Eye (tissue), 1 donor: ENCODE results near the gene ANKMY1.

Experiments used
- DNase-seq: peaks from one replicate; pipeline ENCODE4 v3.0.0-alpha.2; 2015

The ANKMY1 gene

GRCh38 chr2:240519396-240520129, 38.2 kb downstream of the ANKMY1 start:
- DNase-seq: peak; percentile 55

- no peak for DNase-seq
These were observed 38.8 kb downstream of the ANKMY1 start for GRCh38 chr2:240518981-240519380.

GRCh38 chr2:240517342-240517741, 40.4 kb downstream of the ANKMY1 start:
- no peak for DNase-seq

GRCh38 chr2:240514631-240515030, 43.2 kb downstream of the ANKMY1 start:
- no peak for DNase-seq

DNA sequence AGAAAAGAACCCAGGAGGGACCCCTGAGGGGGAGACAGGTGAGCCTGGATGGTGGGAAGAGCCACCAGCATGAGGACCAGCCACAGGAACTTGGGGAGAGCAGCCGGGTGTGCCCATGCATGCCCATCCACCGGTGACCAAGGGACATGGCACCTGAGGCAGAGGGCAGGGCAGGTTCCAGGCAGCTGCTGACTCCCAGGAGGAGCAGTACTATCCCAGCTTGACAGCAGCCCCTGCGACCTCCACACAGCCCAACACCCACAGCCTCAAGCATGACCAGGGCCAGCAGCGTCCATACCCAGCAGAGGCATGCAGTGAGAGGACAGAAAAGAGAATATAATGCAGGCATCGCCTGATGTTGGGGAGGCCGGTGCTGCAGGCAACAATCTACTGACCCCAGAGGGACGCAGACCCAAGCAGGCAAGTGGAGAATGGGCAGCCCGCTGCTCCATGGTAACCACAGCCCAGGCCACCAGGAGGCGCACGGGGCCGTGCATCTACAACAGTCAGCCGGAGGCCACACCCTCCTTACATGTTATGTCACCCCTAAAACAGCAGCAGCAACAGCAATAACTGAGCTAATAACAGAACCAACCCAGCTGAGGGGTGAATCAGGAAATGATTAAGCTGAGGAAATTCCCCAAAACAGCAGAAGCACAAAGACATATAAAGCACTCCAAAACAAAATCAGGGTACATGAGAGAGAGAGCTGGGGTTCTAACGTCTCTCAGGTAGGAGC, 44.1 kb downstream of the ANKMY1 start:
- DNase-seq: peak; percentile 81

DNA sequence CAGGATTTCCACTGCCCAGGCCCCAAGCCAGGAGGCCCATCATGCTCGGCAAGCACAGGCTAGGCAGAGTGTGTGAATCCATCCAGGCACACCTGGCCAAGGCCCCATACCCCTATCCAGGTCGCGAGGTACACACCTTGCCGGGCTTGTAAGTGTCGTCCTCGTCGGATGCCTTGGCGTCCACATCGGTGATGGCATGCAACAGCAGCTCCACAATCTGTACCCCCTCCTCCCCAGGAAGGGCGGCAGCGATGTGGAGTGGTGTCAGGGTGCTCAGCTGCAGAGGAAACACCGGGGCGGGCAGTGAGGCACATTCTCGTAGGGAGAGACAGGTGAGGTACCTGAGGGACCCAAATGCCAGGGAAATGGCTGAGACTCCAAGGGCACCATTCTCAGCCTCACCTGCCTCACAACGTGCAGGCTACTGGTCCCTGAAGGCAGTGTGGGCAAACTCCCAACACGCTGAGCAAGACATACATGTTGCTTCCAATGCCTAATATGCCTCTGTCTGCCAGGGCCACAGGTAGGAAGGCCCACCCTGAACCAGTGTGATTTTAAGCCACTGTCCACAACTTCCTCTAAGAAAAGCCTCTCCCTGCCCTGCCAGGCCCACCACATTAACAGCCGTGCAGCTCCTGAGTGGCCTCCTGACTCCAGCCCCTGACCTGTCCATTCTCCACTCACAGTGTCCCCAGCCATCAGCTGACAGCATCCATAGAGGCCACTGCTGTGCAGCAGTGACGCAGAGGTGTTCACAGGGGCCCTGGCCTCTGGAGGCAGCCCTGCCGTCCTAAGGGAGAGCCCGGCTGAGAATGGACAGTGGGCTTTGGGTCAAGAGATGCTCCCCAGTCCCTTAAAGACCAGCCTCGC, 44.9 kb downstream of the ANKMY1 start:
- DNase-seq: no peak

DNA sequence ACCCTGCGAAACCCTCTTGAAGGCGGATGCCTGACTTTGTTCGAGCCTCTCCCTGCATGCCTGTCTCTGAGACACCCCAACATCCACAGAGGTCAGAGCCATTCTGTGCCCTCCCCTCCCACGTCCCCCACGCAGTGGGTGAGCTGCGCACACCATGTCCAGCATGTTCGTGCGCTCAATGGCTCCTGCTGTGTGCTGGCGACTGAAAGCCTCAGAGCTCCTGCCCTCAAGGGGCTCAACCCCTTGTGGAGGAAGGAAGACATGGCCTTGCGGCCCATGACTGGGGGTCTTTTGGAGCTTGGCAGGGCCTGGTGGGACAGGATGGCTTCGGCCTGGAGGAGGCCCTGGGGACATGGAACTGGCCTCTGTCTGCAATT, 45.7 kb downstream of the ANKMY1 start:
- DNase-seq: no peak

DNA sequence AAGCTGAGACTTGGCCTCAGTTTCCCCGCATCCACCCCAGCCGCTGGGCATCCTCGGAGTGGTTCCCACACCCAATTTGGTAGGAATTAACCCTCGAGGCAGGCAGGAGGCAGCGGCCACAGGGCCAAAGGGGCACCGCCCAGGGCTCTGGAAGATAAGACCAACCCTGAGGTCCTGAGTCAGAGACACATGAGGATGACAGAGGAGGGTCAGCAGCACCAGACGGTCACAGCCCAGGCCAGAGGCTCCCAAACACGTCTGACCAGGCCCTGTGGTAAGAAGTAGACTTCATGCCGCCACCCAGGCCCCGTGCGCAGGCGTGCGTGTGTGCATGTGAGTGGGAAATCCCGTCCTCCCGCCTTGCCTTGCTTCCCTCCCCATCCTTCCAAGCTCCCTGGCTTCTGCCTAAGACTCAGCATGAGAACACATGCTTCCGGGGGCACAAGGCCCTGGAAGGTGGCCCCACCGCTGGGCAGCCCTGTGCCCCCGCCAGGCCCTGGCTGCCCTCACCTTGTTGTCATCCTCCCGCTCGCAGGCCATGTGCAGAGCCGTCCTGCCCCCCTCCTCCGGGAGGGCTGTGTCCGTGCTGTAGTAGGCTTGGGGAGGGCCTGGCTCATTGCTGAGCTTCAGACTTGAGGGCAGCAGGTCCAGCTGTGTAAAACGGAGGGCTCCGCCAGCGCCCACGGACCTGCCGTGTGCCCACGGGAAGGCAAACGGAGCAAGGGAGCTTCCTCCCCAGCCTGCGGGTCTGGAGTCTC, 46.3 kb downstream of the ANKMY1 start:
- no peak for DNase-seq

DNA sequence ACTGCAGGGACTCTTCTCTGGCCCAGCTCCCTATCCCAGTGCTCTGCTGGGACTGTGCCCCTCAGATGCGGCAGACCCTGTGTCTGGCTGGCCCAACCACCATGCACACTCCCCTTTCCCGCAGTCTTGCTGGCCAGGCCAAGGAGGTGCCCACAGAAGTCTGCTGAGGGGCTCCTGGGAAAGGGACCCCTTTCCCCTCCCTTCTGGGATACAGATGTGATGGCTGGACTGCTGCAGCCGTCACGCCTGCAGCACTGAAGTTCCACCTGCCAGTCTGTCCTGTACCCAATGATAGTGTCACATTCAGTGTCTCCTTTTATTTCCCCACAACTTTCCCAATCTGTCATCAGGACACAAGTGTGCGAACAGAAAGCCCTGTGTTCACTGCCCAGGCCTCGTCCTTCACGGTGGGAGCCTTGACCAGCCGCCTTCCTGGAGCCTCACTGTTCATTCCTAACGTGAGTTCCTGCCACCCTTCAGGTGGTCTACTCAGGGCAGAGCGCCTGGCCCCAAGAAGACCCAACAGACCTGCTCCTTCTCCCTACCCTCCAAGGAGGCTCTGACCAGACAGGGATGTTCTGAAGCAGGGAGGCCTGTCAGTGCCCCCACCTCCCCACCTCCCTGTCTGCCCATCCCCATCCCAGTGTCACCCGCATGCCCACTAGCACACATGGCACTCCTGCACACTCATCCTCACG, 47.1 kb downstream of the ANKMY1 start:
- no peak for DNase-seq

- DNase-seq: no peak
These were observed 47.9 kb downstream of the ANKMY1 start for GRCh38 chr2:240509667-240510512.

GRCh38 chr2:240508832-240509545, 48.8 kb downstream of the ANKMY1 start:
- DNase-seq: no peak

GRCh38 chr2:240507778-240508251, 50.0 kb downstream of the ANKMY1 start:
- no peak for DNase-seq

DNA sequence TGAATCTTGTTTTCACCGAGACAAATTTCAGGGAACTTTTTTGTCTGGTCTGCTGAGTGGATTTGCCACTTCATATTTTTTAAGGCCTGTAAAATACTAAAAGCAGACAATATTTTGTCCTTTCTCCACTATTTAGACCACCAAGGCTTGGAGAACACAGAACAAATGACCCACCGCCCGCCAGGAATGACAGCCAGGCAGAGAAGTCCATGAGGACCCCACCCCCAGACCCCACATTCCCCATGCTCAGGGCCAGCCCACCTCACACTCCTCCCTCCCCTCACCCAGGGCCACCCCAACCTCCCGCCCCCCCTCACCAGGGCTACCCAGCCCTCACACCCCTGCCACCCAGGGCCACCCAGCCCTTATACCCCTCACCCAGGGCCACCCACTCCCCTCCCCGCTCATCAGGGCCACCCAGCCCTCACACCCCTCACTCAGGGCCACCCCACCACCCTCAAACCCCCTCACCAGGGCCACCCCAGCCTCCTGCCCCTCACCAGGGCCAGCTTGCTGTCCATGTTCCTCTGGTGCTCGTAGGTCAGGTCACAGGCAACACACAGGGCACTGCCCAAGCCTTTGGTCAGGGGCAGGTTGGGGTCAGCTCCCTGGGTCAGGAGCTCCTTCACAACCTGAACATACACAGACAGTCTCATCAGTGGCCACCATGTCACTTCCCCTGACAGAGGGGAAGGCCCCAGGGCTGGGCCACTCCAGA, 50.6 kb downstream of the ANKMY1 start:
- DNase-seq: no peak

DNA sequence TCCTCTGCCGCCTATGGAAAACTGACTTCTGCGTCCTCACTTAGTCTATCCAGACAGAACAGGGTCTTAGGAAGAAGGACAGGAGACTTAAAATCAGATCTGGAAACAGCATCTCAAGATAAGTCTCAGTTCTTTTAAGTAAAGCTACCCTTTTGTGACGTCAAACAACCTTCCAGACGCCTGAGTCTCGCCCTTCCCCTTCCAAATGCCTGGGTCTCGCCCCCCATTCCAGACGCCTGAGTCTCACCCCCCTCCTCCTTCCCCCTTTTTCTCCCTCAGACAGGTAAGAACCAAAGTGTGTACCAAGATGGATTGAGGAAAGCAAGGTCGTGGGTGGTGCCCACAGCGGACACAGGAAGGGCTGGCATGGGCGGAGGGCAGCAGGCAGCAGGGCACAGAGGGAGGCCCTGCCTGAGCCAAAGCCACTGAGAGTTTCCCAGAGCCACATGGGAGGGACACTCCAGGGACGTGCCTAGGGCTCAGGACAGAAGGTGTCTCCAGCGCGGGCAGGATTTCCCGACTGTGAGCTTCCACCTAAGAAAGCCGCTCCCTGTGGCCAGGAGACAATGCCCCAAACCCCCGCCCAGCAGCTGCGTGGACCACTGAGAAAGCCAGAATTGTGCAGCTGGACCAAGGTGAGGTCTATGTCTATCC, 51.3 kb downstream of the ANKMY1 start:
- no peak for DNase-seq

GRCh38 chr2:240505910-240506309, 51.9 kb downstream of the ANKMY1 start:
- no peak for DNase-seq

- DNase-seq: no peak
These were observed 53.9 kb downstream of the ANKMY1 start for GRCh38 chr2:240503848-240504247.

GRCh38 chr2:240503375-240503774, 54.4 kb downstream of the ANKMY1 start:
- no peak for DNase-seq

DNA sequence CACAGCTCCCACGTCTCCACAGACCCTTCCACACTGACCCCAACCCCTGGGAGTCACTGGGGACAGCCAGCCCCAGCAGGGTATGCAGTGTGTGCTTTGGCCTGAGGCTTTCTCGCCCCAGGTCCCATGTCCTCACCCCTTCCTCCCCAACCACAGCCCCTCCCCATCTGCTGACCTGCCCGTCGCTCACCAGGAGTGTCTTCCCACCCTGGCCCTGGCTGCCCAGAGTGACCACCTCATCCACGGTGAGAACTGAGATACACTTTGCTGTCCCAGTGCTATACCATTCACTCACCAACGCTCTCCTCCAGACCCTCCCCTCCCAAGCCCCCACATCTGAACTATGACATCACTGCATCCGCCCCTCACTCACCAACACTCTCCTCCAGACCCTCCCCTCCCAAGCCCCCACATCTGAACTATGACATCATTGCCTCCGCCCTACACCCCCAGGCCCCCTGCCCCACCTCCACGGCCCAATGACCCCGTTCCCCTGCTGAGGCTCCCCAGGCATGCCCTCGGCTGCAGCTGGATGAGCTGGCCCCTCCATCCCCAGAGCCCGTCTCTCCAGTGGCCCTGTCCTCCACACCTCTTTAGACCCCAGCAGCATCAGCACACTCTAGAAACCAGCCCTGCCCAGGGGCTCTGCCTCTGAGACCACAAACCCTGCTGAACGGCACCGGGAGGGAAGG, 55.2 kb downstream of the ANKMY1 start:
- no peak for DNase-seq

GRCh38 chr2:240502059-240502429, 55.7 kb downstream of the ANKMY1 start:
- DNase-seq: no peak
